Kidney epithelial cell (primary cell): Measurements from ENCODE around the gene TMOD1. TPM values are rescaled to one million over a fixed set of nuclear protein-coding genes. Genes with fewer than 3 reads are reported as not detected.

Experiments
- DNase-seq: peaks from one replicate; pipeline ENCODE4 v3.0.0-alpha.2; 2010; ENCODE audit warnings: low read depth
- H3K27me3 ChIP-seq: 2 replicates; pipeline ENCODE4 v1.6.0; 2011; ENCODE audit warnings: low read length; ENCODE audit not compliant: control insufficient read depth, insufficient read depth
- H3K36me3 ChIP-seq: 2 replicates; pipeline ENCODE4 v1.5.1; 2011; ENCODE audit warnings: low read length; ENCODE audit not compliant: control insufficient read depth, insufficient read depth
- H3K4me3 ChIP-seq: 2 replicates; pipeline ENCODE4 v1.5.1; 2011; ENCODE audit warnings: low read depth, mild to moderate bottlenecking, control low read depth, low read length
- total RNA-seq: library from RNA; depleted of rRNA; stranded (reverse); fragments of >200 nt; gene quantifications from 2 replicates; pipeline ENCODE4 v1.2.3, GENCODE V29; 2015
- TF ChIP-seq, protein P1 (sequence below): IDR thresholded peaks from 2 replicates; pipeline ENCODE4 v1.5.1; 2011; ENCODE audit warnings: mild to moderate bottlenecking, moderate library complexity, low read length, control low read depth, inconsistent platforms; ENCODE audit not compliant: insufficient read depth, poor library complexity, severe bottlenecking

The TMOD1 gene
- total RNA-seq, 1 donor from 2014 or later = 0.08 TPM

DNA sequence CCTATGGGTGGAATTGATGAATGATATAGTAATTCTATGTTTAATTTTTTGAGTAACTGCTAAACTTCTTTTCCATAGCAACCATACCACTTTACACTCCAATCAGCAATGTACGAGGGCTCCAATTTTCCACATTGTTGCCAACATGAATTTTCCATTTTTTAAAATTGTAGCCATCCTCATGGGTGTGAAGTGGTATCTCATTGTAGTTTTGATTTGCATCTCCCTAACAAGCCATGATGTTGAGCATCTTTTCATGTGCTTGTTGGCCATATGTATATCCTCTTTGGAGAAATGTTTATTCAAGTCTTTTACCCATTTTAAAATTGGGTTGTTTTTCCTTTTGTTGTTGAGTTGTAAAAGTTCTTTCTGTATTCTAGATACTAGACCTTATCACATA, 48.9 kb downstream of the TMOD1 start:
- Histone ChIP-seq H3K4me3 (no peak overlapping the region), H3K27me3 (peaks cover 8% of the 10 kb centered on the region), H3K36me3 (no peaks in the 10 kb centered on the region)
- TF ChIP-seq, protein P1, sequence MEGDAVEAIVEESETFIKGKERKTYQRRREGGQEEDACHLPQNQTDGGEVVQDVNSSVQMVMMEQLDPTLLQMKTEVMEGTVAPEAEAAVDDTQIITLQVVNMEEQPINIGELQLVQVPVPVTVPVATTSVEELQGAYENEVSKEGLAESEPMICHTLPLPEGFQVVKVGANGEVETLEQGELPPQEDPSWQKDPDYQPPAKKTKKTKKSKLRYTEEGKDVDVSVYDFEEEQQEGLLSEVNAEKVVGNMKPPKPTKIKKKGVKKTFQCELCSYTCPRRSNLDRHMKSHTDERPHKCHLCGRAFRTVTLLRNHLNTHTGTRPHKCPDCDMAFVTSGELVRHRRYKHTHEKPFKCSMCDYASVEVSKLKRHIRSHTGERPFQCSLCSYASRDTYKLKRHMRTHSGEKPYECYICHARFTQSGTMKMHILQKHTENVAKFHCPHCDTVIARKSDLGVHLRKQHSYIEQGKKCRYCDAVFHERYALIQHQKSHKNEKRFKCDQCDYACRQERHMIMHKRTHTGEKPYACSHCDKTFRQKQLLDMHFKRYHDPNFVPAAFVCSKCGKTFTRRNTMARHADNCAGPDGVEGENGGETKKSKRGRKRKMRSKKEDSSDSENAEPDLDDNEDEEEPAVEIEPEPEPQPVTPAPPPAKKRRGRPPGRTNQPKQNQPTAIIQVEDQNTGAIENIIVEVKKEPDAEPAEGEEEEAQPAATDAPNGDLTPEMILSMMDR = no peak
- no peak for DNase-seq

DNA sequence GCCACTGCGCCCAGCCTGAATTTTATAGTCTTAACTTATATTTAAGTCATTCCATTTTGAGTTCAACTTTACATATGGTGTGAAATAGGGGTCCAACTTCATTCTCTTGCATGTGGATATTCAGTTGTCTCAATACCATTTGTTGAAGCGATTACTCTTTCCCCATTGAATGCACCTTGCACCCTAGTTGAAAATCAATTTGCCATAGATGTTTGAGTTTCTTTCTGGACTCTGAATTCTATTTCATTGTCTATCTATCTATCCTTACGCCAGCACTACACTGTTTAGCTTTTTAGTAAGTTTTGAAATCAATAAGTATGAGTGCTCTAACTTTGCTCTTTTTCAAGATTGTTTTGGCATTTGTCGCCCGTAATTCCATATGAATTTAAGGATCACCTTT, 49.8 kb downstream of the TMOD1 start:
- no peak for DNase-seq
- TF ChIP-seq, protein P1 = no peak
- Histone ChIP-seq H3K27me3 (peaks cover 8% of the 10 kb centered on the region), H3K36me3 (no peaks in the 10 kb centered on the region), H3K4me3 (no peak overlapping the region)

DNA sequence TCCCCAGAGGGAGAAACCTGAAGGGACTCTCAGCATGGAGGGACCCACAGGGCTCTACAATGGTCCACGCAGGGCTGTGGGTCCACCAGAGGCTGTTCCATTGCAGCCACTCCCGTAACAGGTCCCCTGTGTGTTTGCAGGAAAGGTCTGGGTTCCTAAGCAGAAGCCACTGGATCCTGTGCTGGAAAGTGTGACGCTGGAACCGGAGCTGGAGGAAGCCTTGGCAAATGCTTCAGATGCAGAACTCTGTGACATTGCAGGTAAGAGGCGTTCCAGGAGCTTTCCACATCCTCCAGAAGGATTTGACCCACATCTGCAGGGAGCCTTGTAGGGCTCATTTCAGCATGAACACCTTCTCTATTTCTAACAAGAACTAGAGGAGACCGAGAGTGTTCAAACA, 51.7 kb downstream of the TMOD1 start:
- TF ChIP-seq, protein P1 = no peak
- H3K27me3 ChIP-seq = peaks cover 10% of the 10 kb centered on the region
- no peak for DNase-seq
- H3K4me3 ChIP-seq = no peak overlapping the region
- H3K36me3 ChIP-seq = no peaks in the 10 kb centered on the region

DNA sequence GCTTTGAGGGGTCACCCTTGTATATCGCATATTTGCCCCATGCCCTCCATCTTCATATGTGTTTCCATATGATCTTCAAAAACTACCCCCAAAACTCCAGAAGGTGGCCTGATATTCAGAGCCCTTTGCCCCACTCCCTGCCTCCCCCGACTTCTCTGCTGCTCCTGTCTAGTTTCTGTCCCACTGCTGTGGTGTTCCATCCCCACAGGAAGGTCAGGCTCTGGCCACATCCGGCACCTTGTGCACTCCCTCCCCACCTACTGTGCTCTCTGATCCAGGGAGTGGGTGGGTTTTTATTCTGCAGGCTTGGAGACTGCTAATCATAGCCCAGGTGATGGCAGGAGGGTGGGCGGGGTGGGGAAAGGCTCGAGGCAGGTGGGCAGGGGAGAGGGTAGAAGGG, 52.4 kb downstream of the TMOD1 start:
- Histone ChIP-seq H3K27me3 (peaks cover 10% of the 10 kb centered on the region), H3K36me3 (no peaks in the 10 kb centered on the region), H3K4me3 (no peak overlapping the region)
- TF ChIP-seq, protein P1 = no peak
- no peak for DNase-seq

DNA sequence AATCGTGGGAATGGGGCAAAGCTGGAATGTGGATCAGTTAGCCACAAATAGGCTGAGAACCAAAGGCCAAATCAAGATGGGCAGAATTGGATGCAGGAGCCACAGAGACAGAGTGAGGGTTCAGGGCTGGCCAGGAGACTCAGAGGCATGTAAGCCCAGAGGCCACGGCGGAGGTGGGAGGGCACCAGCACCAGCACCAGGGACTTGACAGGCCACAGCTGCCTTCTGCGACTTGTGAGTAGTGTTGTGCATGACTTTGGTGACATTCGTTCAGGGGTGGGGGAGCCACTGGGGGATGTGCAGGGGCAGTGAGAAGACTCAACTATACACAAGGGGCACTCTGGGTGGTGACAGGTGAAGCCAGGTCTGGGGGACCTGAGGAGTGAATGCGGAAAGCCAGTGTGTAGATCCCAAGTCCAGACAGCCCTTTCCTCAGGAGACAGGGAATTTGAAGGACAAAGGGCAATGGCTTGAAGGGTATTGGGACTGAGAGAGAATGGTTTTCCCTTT, 53.2 kb downstream of the TMOD1 start:
- Histone ChIP-seq H3K36me3 (no peaks in the 10 kb centered on the region), H3K4me3 (no peak overlapping the region), H3K27me3 (peaks cover 10% of the 10 kb centered on the region)
- no peak for DNase-seq
- TF ChIP-seq, protein P1 = no peak

DNA sequence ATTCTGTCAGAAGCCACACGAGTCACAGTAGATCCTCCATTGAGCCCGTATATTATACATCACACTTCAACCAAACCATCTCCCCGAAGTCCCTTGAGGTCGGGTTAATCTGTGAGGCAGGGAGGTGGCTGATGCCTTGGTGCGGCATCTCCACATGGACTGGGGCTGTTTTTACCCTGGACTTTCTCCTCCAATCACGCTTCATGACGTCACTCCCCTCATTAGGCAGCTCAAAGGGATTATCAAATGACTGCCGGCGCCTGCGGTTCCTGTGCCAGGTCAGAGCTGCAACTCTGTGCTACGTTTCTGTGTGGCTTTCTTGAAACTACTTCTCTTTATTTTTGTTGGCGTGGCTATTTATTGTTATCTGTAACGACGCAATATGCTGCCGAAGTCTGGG, 53.7 kb downstream of the TMOD1 start:
- Histone ChIP-seq H3K36me3 (no peaks in the 10 kb centered on the region), H3K27me3 (peaks cover 10% of the 10 kb centered on the region), H3K4me3 (no peak overlapping the region)
- DNase-seq = no peak
- TF ChIP-seq, protein P1 = no peak
